CD4-positive, alpha-beta T cell (primary cell): ENCODE results near the gene SREK1. TPM values are rescaled to one million over a fixed set of nuclear protein-coding genes. Genes with fewer than 3 reads are reported as not detected.

Experiments
- ATAC-seq: fragments of 200-7000 bp; cut with Tn5 transposase; one replicate; pipeline ENCODE4 v1.10.0; 2022; ENCODE audit warnings: mild to moderate bottlenecking; ENCODE audit not compliant: poor library complexity
- CTCF ChIA-PET: fragments of 350-600 bp; sonication (Branson Sonifier 250); formaldehyde crosslinking; loops from one replicate; lab custom pipeline; 2021; ENCODE audit warnings: antibody characterized with exemption, inconsistent platforms; lab: Charles Lee
- POLR2A ChIA-PET: fragments of 350-600 bp; sonication (Branson Sonifier 250); formaldehyde crosslinking; loops from one replicate; lab custom pipeline; 2021; ENCODE audit warnings: antibody characterized with exemption, inconsistent platforms; lab: Charles Lee
- DNase-seq, 14 experiments: peaks; one replicate each; pipeline ENCODE4 v3.0.0-alpha.2; 2013 to 2020; ENCODE audit warnings: mixed read lengths in 2 of 14
- H3K27ac ChIP-seq, 2 donors: one replicate each; pipeline versions ENCODE4 v1.5.1 to v1.7.0; 2013; ENCODE audit warnings: low read length in 2 of 2, low read depth in 1 of 2, mild to moderate bottlenecking in 1 of 2
- H3K27me3 ChIP-seq, 2 experiments: 1 replicate in 1 of 2; 2 replicates in 1 of 2; pipeline versions ENCODE4 v1.6.1 to v1.7.0; 2013; ENCODE audit warnings: low read length in 2 of 2, control low read depth in 1 of 2, mild to moderate bottlenecking in 1 of 2, moderate library complexity in 1 of 2; ENCODE audit not compliant: insufficient read depth in 2 of 2, control insufficient read depth in 1 of 2
- H3K36me3 ChIP-seq: one replicate; pipeline ENCODE4 v1.6.1; 2013; ENCODE audit warnings: low read length, control low read depth; ENCODE audit not compliant: insufficient read depth
- H3K4me1 ChIP-seq: one replicate; pipeline ENCODE4 v1.6.1; 2013; ENCODE audit warnings: low read length, control low read depth; ENCODE audit not compliant: insufficient read depth
- H3K4me3 ChIP-seq: one replicate; pipeline ENCODE4 v1.5.1; 2013; ENCODE audit warnings: mild to moderate bottlenecking, low read length, moderate library complexity
- H3K9me3 ChIP-seq, 2 experiments: 1 replicate in 1 of 2; 2 replicates in 1 of 2; pipeline versions ENCODE4 v1.6.1 to v1.7.0; 2013; ENCODE audit warnings: low read length in 2 of 2, mild to moderate bottlenecking in 2 of 2, control low read depth in 1 of 2, moderate library complexity in 1 of 2; ENCODE audit not compliant: control insufficient read depth in 1 of 2, insufficient read depth in 1 of 2
- H3K27ac Mint-ChIP-seq: one replicate; pipeline ENCODE4 v1.8.0; 2020; ENCODE audit warnings: mixed read lengths
- H3K27me3 Mint-ChIP-seq: one replicate; pipeline ENCODE4 v1.8.0; 2021; ENCODE audit warnings: mixed read lengths
- H3K36me3 Mint-ChIP-seq: one replicate; pipeline ENCODE4 v1.8.0; 2021; ENCODE audit warnings: low read depth, mixed read lengths
- H3K4me1 Mint-ChIP-seq: one replicate; pipeline ENCODE4 v1.8.0; 2021; ENCODE audit warnings: low read depth, mixed read lengths
- H3K4me3 Mint-ChIP-seq: one replicate; pipeline ENCODE4 v1.8.0; 2020; ENCODE audit warnings: mild to moderate bottlenecking, mixed read lengths
- H3K9me3 Mint-ChIP-seq: one replicate; pipeline ENCODE4 v1.8.0; 2020; ENCODE audit warnings: mixed read lengths
- intact Hi-C, 2 experiments: fragments of 100-400 bp; cut with DNase I in 1 of 2; cut with micrococcal nuclease in 1 of 2; formaldehyde crosslinking; loops; one replicate each; pipeline versions ENCODE4 v1.15.1 to v1.9.0; 2023 to 2025; cut with DNase I, micrococcal nuclease
- total RNA-seq, 174 experiments: library from RNA in 2 of 174; stranded (reverse) in 2 of 174; gene quantifications; one replicate each; pipeline ENCODE4 v1.2.3 and lab custom pipeline; 2021 to 2026
- TF ChIP-seq, protein P1 (sequence below): fragments of 200-600 bp; IDR thresholded peaks from one replicate; pipeline ENCODE4 v1.8.0; 2022; ENCODE audit warnings: antibody characterized with exemption, mild to moderate bottlenecking

Gene SREK1
- total RNA-seq, 2 experiments from 2014 or later = 137 to 155 TPM

DNA sequence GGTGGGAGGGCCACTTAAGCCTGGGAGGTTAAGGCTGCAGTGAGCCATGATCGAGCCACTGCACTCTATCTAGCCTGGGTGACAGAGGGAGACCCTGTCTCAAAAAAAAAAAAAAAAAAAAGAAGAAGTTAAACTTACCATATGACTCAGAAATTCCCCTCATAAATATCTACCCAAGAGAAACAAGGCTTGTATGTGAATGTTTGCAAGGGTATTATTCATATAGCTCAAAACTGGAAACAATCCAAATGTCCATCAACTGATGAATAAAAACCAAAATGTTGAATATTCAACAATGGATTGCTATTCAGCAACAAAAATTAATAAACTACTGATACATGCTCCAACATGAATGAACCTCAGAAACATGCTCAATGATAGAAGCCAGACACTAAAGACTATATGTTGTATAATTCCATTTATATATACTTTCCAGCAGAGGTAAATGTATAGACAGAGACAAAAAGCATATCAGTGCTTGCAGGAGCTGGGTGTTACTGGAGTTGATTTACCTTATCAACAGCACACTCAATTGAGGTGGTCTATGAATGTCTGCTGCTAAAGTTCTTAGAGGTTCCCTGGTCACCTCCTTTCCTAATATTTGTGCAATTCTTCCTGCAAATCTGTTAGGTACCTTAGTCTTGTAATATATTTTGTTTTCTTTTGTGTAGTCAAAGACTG, 5.3 kb upstream of the SREK1 start:
- DNase-seq (no peak), ATAC-seq (no peak)
- no peaks in the 10 kb centered on the region for H3K36me3 ChIP-seq
- Mint-ChIP-seq H3K27me3 (no peaks in the 10 kb centered on the region), H3K4me1 (peaks cover 12% of the 10 kb centered on the region), H3K27ac (no peak overlapping the region), H3K9me3 (no peaks in the 10 kb centered on the region), H3K4me3 (no peak overlapping the region), H3K36me3 (peaks cover 3% of the 10 kb centered on the region)
- ChIA-PET CTCF (no interaction called here), POLR2A (no interaction called here)
- peaks cover 7% of the 10 kb centered on the region for H3K4me1 ChIP-seq
- H3K27ac ChIP-seq = no peak overlapping the region
- H3K27me3 ChIP-seq = no peaks in the 10 kb centered on the region
- no peaks in the 10 kb centered on the region for H3K9me3 ChIP-seq
- TF ChIP-seq, protein P1, sequence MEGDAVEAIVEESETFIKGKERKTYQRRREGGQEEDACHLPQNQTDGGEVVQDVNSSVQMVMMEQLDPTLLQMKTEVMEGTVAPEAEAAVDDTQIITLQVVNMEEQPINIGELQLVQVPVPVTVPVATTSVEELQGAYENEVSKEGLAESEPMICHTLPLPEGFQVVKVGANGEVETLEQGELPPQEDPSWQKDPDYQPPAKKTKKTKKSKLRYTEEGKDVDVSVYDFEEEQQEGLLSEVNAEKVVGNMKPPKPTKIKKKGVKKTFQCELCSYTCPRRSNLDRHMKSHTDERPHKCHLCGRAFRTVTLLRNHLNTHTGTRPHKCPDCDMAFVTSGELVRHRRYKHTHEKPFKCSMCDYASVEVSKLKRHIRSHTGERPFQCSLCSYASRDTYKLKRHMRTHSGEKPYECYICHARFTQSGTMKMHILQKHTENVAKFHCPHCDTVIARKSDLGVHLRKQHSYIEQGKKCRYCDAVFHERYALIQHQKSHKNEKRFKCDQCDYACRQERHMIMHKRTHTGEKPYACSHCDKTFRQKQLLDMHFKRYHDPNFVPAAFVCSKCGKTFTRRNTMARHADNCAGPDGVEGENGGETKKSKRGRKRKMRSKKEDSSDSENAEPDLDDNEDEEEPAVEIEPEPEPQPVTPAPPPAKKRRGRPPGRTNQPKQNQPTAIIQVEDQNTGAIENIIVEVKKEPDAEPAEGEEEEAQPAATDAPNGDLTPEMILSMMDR = no peak
- intact Hi-C loops = no loop called here
- H3K4me3 ChIP-seq = no peak overlapping the region

- POLR2A ChIA-PET = interaction anchor here (0.7 kb wide), 1 partner anchor 213 kb away, joined by 3 read pairs; the partner anchor contains the start of gene ERBIN
- CTCF ChIA-PET = no interaction called here
- no peaks in the 10 kb centered on the region for H3K9me3 Mint-ChIP-seq
- H3K4me1 ChIP-seq = peaks cover 7% of the 10 kb centered on the region
- H3K9me3 ChIP-seq = no peaks in the 10 kb centered on the region
- intact Hi-C loops = no loop called here
- no peaks in the 10 kb centered on the region for H3K36me3 ChIP-seq
- peaks cover 8% of the 10 kb centered on the region for H3K36me3 Mint-ChIP-seq
- no peak for DNase-seq
- H3K27ac ChIP-seq = no peak overlapping the region
- H3K4me1 Mint-ChIP-seq = peaks cover 16% of the 10 kb centered on the region
- H3K27me3 ChIP-seq = no peaks in the 10 kb centered on the region
- H3K4me3 Mint-ChIP-seq = no peak overlapping the region
- H3K4me3 ChIP-seq = no peak overlapping the region
- ATAC-seq = no peak
- TF ChIP-seq, protein P1 = no peak
- H3K27ac Mint-ChIP-seq = no peak overlapping the region
- no peaks in the 10 kb centered on the region for H3K27me3 Mint-ChIP-seq
Observed at GRCh38 chr5:66139318-66139712, 4.8 kb upstream of the SREK1 start.

DNA sequence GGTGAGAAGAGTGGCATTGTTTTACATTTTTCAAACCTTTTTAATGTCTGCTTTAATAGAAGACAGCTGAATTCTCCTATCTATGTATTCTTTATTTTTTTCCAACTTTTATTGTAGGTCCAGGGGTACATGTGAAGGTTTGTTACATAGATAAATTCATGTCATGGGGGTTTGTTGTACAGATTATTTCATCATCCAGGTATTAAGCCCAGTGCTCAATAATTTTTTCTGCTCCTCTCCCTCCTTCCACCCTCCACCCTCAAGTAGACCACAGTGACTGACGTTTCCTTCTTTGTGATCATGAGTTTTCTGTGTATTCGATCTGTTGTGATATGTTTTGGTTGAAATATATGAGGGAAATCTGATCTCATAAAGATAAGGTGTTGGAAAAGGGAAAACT, 1.7 kb upstream of the SREK1 start:
- H3K36me3 Mint-ChIP-seq = peaks cover 17% of the 10 kb centered on the region
- TF ChIP-seq, protein P1 = no peak
- DNase-seq = no peak
- Histone ChIP-seq H3K9me3 (no peaks in the 10 kb centered on the region), H3K36me3 (no peaks in the 10 kb centered on the region), H3K27ac (no peak overlapping the region), H3K4me3 (no peak overlapping the region), H3K4me1 (peaks cover 10% of the 10 kb centered on the region), H3K27me3 (no peaks in the 10 kb centered on the region)
- intact Hi-C loops = loop anchor here (2.0 to 5.0 kb wide), 3 partner anchors 218 to 515 kb away; partner anchors contain the start of genes NLN (in 2 of the 2), SGTB (in 2 of the 2), SHLD3 (in 1 of the 2) and TRAPPC13 (in 1 of the 2)
- CTCF ChIA-PET = no interaction called here
- H3K4me1 Mint-ChIP-seq = peaks cover 42% of the 10 kb centered on the region
- no peak for ATAC-seq
- H3K9me3 Mint-ChIP-seq = no peaks in the 10 kb centered on the region
- POLR2A ChIA-PET = interaction anchor here (1.0 to 2.9 kb wide), 2 partner anchors 69 to 579 kb away, joined by 3 to 25 read pairs; partner anchors contain the start of genes CENPK and PPWD1
- H3K27ac Mint-ChIP-seq = peak overlapping the region; percentile 100
- H3K27me3 Mint-ChIP-seq = no peaks in the 10 kb centered on the region
- peak overlapping the region; percentile 71 for H3K4me3 Mint-ChIP-seq
